Raji (cell line): ENCODE results near the gene XXYLT1.

Source experiments
- POLR2A ChIP-seq: IDR thresholded peaks from 2 replicates; pipeline ENCODE4 v1.6.1; 2011; ENCODE audit warnings: low read depth, low read length, control low read depth; ENCODE audit not compliant: insufficient read depth

Gene XXYLT1

GRCh38 chr3:195125646-195126045, 145.3 kb downstream of the XXYLT1 start:
- no peak for TF ChIP-seq POLR2A

- no peak for TF ChIP-seq POLR2A
These were observed 146.5 kb downstream of the XXYLT1 start for GRCh38 chr3:195124378-195124992.

- TF ChIP-seq POLR2A: no peak
These were observed 147.7 kb downstream of the XXYLT1 start for GRCh38 chr3:195123281-195123691.

- TF ChIP-seq POLR2A: no peak
These were observed 148.7 kb downstream of the XXYLT1 start for GRCh38 chr3:195122261-195122660.

GRCh38 chr3:195120267-195120601, 150.7 kb downstream of the XXYLT1 start:
- no peak for TF ChIP-seq POLR2A

- TF ChIP-seq POLR2A: no peak
These were observed 151.3 kb downstream of the XXYLT1 start for GRCh38 chr3:195119461-195120266.

GRCh38 chr3:195118671-195119070, 152.3 kb downstream of the XXYLT1 start:
- no peak for TF ChIP-seq POLR2A

- TF ChIP-seq POLR2A: no peak
These were observed 152.9 kb downstream of the XXYLT1 start for GRCh38 chr3:195117978-195118581.

GRCh38 chr3:195116407-195117185, 154.4 kb downstream of the XXYLT1 start:
- no peak for TF ChIP-seq POLR2A

GRCh38 chr3:195115600-195116406, 155.2 kb downstream of the XXYLT1 start:
- no peak for TF ChIP-seq POLR2A

GRCh38 chr3:195114786-195115599, 156.0 kb downstream of the XXYLT1 start:
- no peak for TF ChIP-seq POLR2A

- no peak for TF ChIP-seq POLR2A
These were observed 157.2 kb downstream of the XXYLT1 start for GRCh38 chr3:195113536-195114425.

- TF ChIP-seq POLR2A: no peak
These were observed 157.9 kb downstream of the XXYLT1 start for GRCh38 chr3:195113048-195113447.
